HCT116 (cell line): Measurements from ENCODE around the gene DIP2B. TPM values are rescaled to one million over a fixed set of nuclear protein-coding genes. Genes with fewer than 3 reads are reported as not detected.

ENCODE experiments used
- ATAC-seq: fragments of 200-7000 bp; cut with Tn5 transposase; 2 replicates; pipeline ENCODE4 v1.9.1; 2020; ENCODE audit warnings: mild to moderate bottlenecking, moderate library complexity
- BruUV-seq: library from RNA; stranded (reverse); fragments of 400-500 nt; replicated peaks from 2 replicates; lab custom pipeline; 2021; lab: Mats Ljungman, UMichigan
- CTCF ChIA-PET: fragments of 300-600 bp; sonication (Branson Sonifier 250); formaldehyde crosslinking; loops from one replicate; lab custom pipeline; 2021; ENCODE audit warnings: antibody characterized with exemption; lab: Charles Lee
- POLR2A ChIA-PET: fragments of 300-600, 350-600 bp; sonication (Branson Sonifier 250); formaldehyde crosslinking; loops from one replicate; lab custom pipeline; 2021; ENCODE audit warnings: antibody characterized with exemption; lab: Charles Lee
- RAD21 ChIA-PET, 2 experiments: fragments of 300-600 bp; sonication (Branson Sonifier 250); formaldehyde crosslinking; loops; one replicate each; lab custom pipeline; 2023; ENCODE audit warnings: low total read pairs in 2 of 2; ENCODE audit not compliant: uncharacterized antibody in 2 of 2, unreplicated experiment in 2 of 2, low non-redundant PET in 1 of 2; lab: Charles Lee
- DNase-seq: peaks from one replicate; pipeline ENCODE4 v3.0.0-alpha.2; 2010; ENCODE audit warnings: low read depth, low spot score
- H2AFZ ChIP-seq: fragments of 200-600 bp; shearing (Covaris generic), sonication (generic); 2 replicates; pipeline ENCODE4 v1.6.1; 2017; ENCODE audit warnings: low read depth, mixed run types, mixed read lengths, antibody characterized with exemption, low read length; ENCODE audit not compliant: poor library complexity, severe bottlenecking
- H3K27ac ChIP-seq: 2 replicates; pipeline ENCODE4 v1.5.1; 2012; ENCODE audit warnings: low read depth, low read length
- H3K27me3 ChIP-seq: fragments of 200-600 bp; sonication (generic); 2 replicates; pipeline ENCODE4 v1.6.1; 2016; ENCODE audit warnings: mixed run types, low read length, mixed read lengths; ENCODE audit not compliant: insufficient read depth
- H3K36me3 ChIP-seq, 2 experiments: fragments of 200-500 bp in 1 of 2; fragments of 200-600 bp in 1 of 2; sonication (Bioruptor generic) in 1 of 2; sonication (generic) in 1 of 2; 2 replicates each; pipeline versions ENCODE4 v1.5.1 to v1.6.1; 2014 to 2016; ENCODE audit warnings: low read length in 2 of 2, inconsistent platforms in 1 of 2, mixed read lengths in 1 of 2, mixed run types in 1 of 2; ENCODE audit not compliant: insufficient read depth in 2 of 2, control insufficient read depth in 1 of 2
- H3K4me1 ChIP-seq, 2 experiments: fragments of 200-600 bp in 1 of 2; sonication (generic) in 1 of 2; 2 replicates each; pipeline versions ENCODE4 v1.5.1 to v1.6.1; 2012 to 2017; ENCODE audit warnings: low read length in 2 of 2, inconsistent platforms in 1 of 2, mild to moderate bottlenecking in 1 of 2, mixed read lengths in 1 of 2, mixed run types in 1 of 2, moderate library complexity in 1 of 2; ENCODE audit not compliant: insufficient read depth in 2 of 2, control insufficient read depth in 1 of 2
- H3K4me2 ChIP-seq: fragments of 200-600 bp; sonication (generic); 2 replicates; pipeline ENCODE4 v1.6.1; 2017; ENCODE audit warnings: mixed run types, low read length, mixed read lengths
- H3K4me3 ChIP-seq, 2 experiments: fragments of 200-600 bp in 1 of 2; sonication (generic) in 1 of 2; replicated peaks in 1 of 2; 2 replicates each; pipeline ENCODE4 v1.5.1; 2011 to 2016; ENCODE audit warnings: low read length in 2 of 2, control low read depth in 1 of 2, low read depth in 1 of 2, mild to moderate bottlenecking in 1 of 2, mixed read lengths in 1 of 2, mixed run types in 1 of 2
- H3K79me2 ChIP-seq: fragments of 200-600 bp; sonication (generic); 2 replicates; pipeline ENCODE4 v1.6.1; 2017; ENCODE audit warnings: mild to moderate bottlenecking, mixed run types, low read length, moderate library complexity, mixed read lengths; ENCODE audit not compliant: insufficient read depth
- H3K9ac ChIP-seq: fragments of 200-600 bp; sonication (generic); 2 replicates; pipeline ENCODE4 v1.6.1; 2016; ENCODE audit warnings: low read length, mixed read lengths
- H3K9me2 ChIP-seq: fragments of 200-600 bp; sonication (generic), shearing (Covaris generic); 2 replicates; pipeline ENCODE4 v1.6.1; 2017; ENCODE audit warnings: mixed run types, mild to moderate bottlenecking, moderate library complexity; ENCODE audit not compliant: insufficient read depth
- H3K9me3 ChIP-seq, 2 experiments: fragments of 200-500 bp in 1 of 2; fragments of 200-600 bp in 1 of 2; sonication (Bioruptor generic) in 1 of 2; sonication (generic) in 1 of 2; 2 replicates each; pipeline ENCODE4 v1.6.1; 2014 to 2017; ENCODE audit warnings: low read length in 2 of 2, mixed read lengths in 2 of 2, inconsistent platforms in 1 of 2, low read depth in 1 of 2, mild to moderate bottlenecking in 1 of 2, mixed run types in 1 of 2, moderate library complexity in 1 of 2; ENCODE audit not compliant: control insufficient read depth in 1 of 2, insufficient read depth in 1 of 2
- H4K20me1 ChIP-seq: fragments of 200-600 bp; sonication (generic), shearing (Covaris generic); 2 replicates; pipeline ENCODE4 v1.6.1; 2017; ENCODE audit warnings: mixed run types, mild to moderate bottlenecking, moderate library complexity; ENCODE audit not compliant: insufficient read depth
- CBX3 ChIP-seq: IDR thresholded peaks from 2 replicates; pipeline ENCODE4 v1.6.1; 2012; ENCODE audit warnings: low read depth
- EGR1 ChIP-seq: IDR thresholded peaks from 2 replicates; pipeline ENCODE4 v1.6.1; 2012; ENCODE audit warnings: low read depth
- EZH2phosphoT487 ChIP-seq: fragments of 200-600 bp; IDR thresholded peaks from 2 replicates; pipeline ENCODE4 v1.6.1; 2018; ENCODE audit warnings: antibody characterized with exemption, borderline replicate concordance
- FOSL1 ChIP-seq: IDR thresholded peaks from 2 replicates; pipeline ENCODE4 v1.6.1; 2012; ENCODE audit warnings: low read depth
- MAX ChIP-seq: IDR thresholded peaks from 2 replicates; pipeline ENCODE4 v1.6.1; 2012
- POLR2A ChIP-seq: IDR thresholded peaks from 2 replicates; pipeline ENCODE4 v1.7.0; 2011; ENCODE audit warnings: borderline replicate concordance; ENCODE audit not compliant: insufficient read depth, insufficient read length; ENCODE audit errors: extremely low read depth
- RAD21 ChIP-seq: IDR thresholded peaks from 2 replicates; pipeline ENCODE4 v1.6.1; 2012; ENCODE audit warnings: low read depth, mild to moderate bottlenecking
- SIN3A ChIP-seq: IDR thresholded peaks from 2 replicates; pipeline ENCODE4 v1.6.1; 2012; ENCODE audit warnings: low read depth
- SP1 ChIP-seq: IDR thresholded peaks from 2 replicates; pipeline ENCODE4 v1.6.1; 2012; ENCODE audit warnings: low read depth
- SRF ChIP-seq: IDR thresholded peaks from 2 replicates; pipeline ENCODE4 v1.6.1; 2012; ENCODE audit warnings: low read depth
- YY1 ChIP-seq: IDR thresholded peaks from 2 replicates; pipeline ENCODE4 v1.6.1; 2011; ENCODE audit warnings: low read length, low read depth, moderate library complexity, mild to moderate bottlenecking; ENCODE audit not compliant: insufficient replicate concordance; ENCODE audit errors: extremely low read depth
- ZBTB33 ChIP-seq: IDR thresholded peaks from 2 replicates; pipeline ENCODE4 v1.6.1; 2011; ENCODE audit warnings: mild to moderate bottlenecking, low read length, moderate library complexity; ENCODE audit not compliant: insufficient replicate concordance; ENCODE audit errors: extremely low read depth
- ZFX ChIP-seq: fragments of 450-650 bp; IDR thresholded peaks from 2 replicates; pipeline ENCODE4 v1.6.1; 2017
- ZNF274 ChIP-seq: fragments of 200-500 bp; sonication (Bioruptor generic); IDR thresholded peaks from 2 replicates; pipeline ENCODE4 v1.6.1; 2014; ENCODE audit warnings: mild to moderate bottlenecking, low read depth, low read length, inconsistent platforms
- intact Hi-C: fragments of 100-400 bp; cut with micrococcal nuclease; formaldehyde crosslinking; loops from 2 replicates; pipeline ENCODE4 v1.10.0; 2022
- total RNA-seq: library from RNA; stranded (reverse); gene quantifications from one replicate; pipeline ENCODE4 v1.2.1, GENCODE V29; 2021; ENCODE audit not compliant: unreplicated experiment
- TF ChIP-seq, protein P1 (sequence below), 3 experiments: fragments of 200-600 bp in 1 of 3; sonication (generic) in 1 of 3; IDR thresholded peaks in 2 of 3; conservative IDR thresholded peaks in 1 of 3; 2 replicates each; pipeline ENCODE4 v1.5.1; 2012 to 2017; ENCODE audit warnings: low read depth in 2 of 3, low read length in 2 of 3, antibody characterized with exemption in 1 of 3, borderline replicate concordance in 1 of 3, control low read depth in 1 of 3, mild to moderate bottlenecking in 1 of 3, mixed read lengths in 1 of 3, mixed run types in 1 of 3, moderate library complexity in 1 of 3; ENCODE audit not compliant: insufficient read depth in 1 of 3
- TF ChIP-seq, protein P2 (sequence below): IDR thresholded peaks from 2 replicates; pipeline ENCODE4 v1.6.1; 2012; ENCODE audit warnings: low read depth
- TF ChIP-seq, protein P3 (sequence below): IDR thresholded peaks from 2 replicates; pipeline ENCODE4 v1.6.1; 2012

DIP2B gene
- total RNA-seq, 1 experiment from 2014 or later, result 32.3 TPM

DNA sequence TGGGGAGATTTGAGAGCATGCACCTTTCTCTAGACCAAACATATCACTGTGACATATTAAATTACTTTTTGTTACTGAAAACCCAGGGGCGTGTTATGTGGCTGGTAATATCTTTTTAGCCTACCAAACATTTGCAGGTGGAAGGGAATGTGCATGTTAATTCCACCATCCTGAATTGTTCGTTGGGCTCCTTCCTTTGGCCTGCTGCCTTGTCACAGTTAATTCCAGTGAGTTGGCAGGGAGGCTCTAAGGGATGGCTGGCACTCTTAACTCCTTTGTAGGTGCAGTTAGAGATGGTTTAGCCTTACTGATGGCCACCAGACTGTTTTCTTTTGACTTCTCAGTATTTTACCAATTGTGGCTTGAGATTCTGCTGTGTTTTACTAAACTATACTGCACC, 64.5 kb downstream of the DIP2B start:
- H3K9me3 ChIP-seq, result no peaks in the 10 kb centered on the region
- intact Hi-C loops, result no loop called here
- TF ChIP-seq ZNF274, result no peak
- no peak for TF ChIP-seq CBX3
- TF ChIP-seq EZH2phosphoT487, result no peak
- no peak for TF ChIP-seq SRF
- no peak for TF ChIP-seq POLR2A
- no peak for TF ChIP-seq SP1
- no peak for TF ChIP-seq FOSL1
- TF ChIP-seq ZBTB33, result no peak
- no peak for TF ChIP-seq EGR1
- TF ChIP-seq, protein P1, sequence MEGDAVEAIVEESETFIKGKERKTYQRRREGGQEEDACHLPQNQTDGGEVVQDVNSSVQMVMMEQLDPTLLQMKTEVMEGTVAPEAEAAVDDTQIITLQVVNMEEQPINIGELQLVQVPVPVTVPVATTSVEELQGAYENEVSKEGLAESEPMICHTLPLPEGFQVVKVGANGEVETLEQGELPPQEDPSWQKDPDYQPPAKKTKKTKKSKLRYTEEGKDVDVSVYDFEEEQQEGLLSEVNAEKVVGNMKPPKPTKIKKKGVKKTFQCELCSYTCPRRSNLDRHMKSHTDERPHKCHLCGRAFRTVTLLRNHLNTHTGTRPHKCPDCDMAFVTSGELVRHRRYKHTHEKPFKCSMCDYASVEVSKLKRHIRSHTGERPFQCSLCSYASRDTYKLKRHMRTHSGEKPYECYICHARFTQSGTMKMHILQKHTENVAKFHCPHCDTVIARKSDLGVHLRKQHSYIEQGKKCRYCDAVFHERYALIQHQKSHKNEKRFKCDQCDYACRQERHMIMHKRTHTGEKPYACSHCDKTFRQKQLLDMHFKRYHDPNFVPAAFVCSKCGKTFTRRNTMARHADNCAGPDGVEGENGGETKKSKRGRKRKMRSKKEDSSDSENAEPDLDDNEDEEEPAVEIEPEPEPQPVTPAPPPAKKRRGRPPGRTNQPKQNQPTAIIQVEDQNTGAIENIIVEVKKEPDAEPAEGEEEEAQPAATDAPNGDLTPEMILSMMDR (IDR thresholded peaks at IDR 0.05 in 2 of 3, conservative IDR thresholded peaks at IDR 0.05 in 1 of 3; ENCODE audit: borderline replicate concordance in 1 of 3, insufficient read depth in 1 of 3, low read depth in 2 of 3, low read length in 2 of 3), result no peak
- TF ChIP-seq ZFX, result no peak
- no peak for TF ChIP-seq MAX
- no peak for TF ChIP-seq RAD21
- no peak for TF ChIP-seq SIN3A
- TF ChIP-seq, protein P2, sequence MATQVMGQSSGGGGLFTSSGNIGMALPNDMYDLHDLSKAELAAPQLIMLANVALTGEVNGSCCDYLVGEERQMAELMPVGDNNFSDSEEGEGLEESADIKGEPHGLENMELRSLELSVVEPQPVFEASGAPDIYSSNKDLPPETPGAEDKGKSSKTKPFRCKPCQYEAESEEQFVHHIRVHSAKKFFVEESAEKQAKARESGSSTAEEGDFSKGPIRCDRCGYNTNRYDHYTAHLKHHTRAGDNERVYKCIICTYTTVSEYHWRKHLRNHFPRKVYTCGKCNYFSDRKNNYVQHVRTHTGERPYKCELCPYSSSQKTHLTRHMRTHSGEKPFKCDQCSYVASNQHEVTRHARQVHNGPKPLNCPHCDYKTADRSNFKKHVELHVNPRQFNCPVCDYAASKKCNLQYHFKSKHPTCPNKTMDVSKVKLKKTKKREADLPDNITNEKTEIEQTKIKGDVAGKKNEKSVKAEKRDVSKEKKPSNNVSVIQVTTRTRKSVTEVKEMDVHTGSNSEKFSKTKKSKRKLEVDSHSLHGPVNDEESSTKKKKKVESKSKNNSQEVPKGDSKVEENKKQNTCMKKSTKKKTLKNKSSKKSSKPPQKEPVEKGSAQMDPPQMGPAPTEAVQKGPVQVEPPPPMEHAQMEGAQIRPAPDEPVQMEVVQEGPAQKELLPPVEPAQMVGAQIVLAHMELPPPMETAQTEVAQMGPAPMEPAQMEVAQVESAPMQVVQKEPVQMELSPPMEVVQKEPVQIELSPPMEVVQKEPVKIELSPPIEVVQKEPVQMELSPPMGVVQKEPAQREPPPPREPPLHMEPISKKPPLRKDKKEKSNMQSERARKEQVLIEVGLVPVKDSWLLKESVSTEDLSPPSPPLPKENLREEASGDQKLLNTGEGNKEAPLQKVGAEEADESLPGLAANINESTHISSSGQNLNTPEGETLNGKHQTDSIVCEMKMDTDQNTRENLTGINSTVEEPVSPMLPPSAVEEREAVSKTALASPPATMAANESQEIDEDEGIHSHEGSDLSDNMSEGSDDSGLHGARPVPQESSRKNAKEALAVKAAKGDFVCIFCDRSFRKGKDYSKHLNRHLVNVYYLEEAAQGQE, result no peak
- TF ChIP-seq, protein P3, sequence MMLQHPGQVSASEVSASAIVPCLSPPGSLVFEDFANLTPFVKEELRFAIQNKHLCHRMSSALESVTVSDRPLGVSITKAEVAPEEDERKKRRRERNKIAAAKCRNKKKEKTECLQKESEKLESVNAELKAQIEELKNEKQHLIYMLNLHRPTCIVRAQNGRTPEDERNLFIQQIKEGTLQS, result no peak
- no peak for TF ChIP-seq YY1
- TF ChIP-seq, all 23 proteins: peak for 0
- Histone ChIP-seq H3K4me1 (peaks cover 10 to 28% of the 10 kb centered on the region in 2 experiments; a peak in 3 of 4 replicates), H3K36me3 (no peaks in the 10 kb centered on the region), H3K9me2 (no peaks in the 10 kb centered on the region), H2AFZ (no peak overlapping the region), H3K4me2 (no peak overlapping the region), H3K27ac (no peak overlapping the region), H4K20me1 (no peaks in the 10 kb centered on the region), H3K27me3 (no peaks in the 10 kb centered on the region), H3K4me3 (no peak overlapping the region), H3K9ac (no peak overlapping the region), H3K79me2 (peaks cover 91% of the 10 kb centered on the region)
- POLR2A ChIA-PET, result no interaction called here
- DNase-seq (no peak), ATAC-seq (no peak)
- RAD21 ChIA-PET, result no interaction called here
- BruUV-seq, result no TSS peak
- CTCF ChIA-PET, result no interaction called here
